Naive thymus-derived CD4-positive, alpha-beta T cell (primary cell): ENCODE results near the gene ADARB1. TPM values are rescaled to one million over a fixed set of nuclear protein-coding genes. Genes with fewer than 3 reads are reported as not detected.
A peak's percentile ranks its signal among the peaks of the same experiment; 100 is the strongest.

Experiments used
- ATAC-seq: fragments of 150-1000 bp; cut with Tn5 transposase; 2 replicates; pipeline ENCODE4 v1.10.0; 2021; ENCODE audit warnings: mild to moderate bottlenecking, moderate library complexity
- CTCF ChIA-PET: fragments of 350-600 bp; sonication (Branson Sonifier 250); formaldehyde crosslinking; loops from one replicate; lab custom pipeline; 2021; ENCODE audit warnings: antibody characterized with exemption; lab: Charles Lee
- POLR2A ChIA-PET: fragments of 350-600 bp; sonication (Branson Sonifier 250); formaldehyde crosslinking; loops from one replicate; lab custom pipeline; 2021; ENCODE audit warnings: antibody characterized with exemption, inconsistent platforms; lab: Charles Lee
- DNase-seq, 9 donors: peaks; one replicate each; pipeline versions ENCODE4 v3.0.0 to v3.0.0-alpha.2; 2020 to 2022; ENCODE audit warnings: mixed read lengths in 1 of 9
- H3K27ac ChIP-seq: one replicate; pipeline ENCODE4 v1.7.0; 2013; ENCODE audit warnings: mild to moderate bottlenecking, low read depth, low read length, moderate library complexity
- H3K27me3 ChIP-seq, 2 donors: one replicate each; pipeline ENCODE4 v1.7.0; 2013; ENCODE audit warnings: low read length in 2 of 2, mild to moderate bottlenecking in 2 of 2, moderate library complexity in 2 of 2; ENCODE audit not compliant: control insufficient read depth in 2 of 2, insufficient read depth in 2 of 2
- H3K36me3 ChIP-seq, 3 experiments: 1 replicate in 2 of 3; 2 replicates in 1 of 3; pipeline ENCODE4 v1.7.0; 2013; ENCODE audit warnings: low read length in 3 of 3, mild to moderate bottlenecking in 3 of 3, moderate library complexity in 1 of 3; ENCODE audit not compliant: insufficient read depth in 3 of 3, control insufficient read depth in 2 of 3
- H3K4me1 ChIP-seq, 2 donors: one replicate each; pipeline ENCODE4 v1.7.0; 2013; ENCODE audit warnings: low read length in 2 of 2, mild to moderate bottlenecking in 2 of 2, moderate library complexity in 1 of 2; ENCODE audit not compliant: control insufficient read depth in 2 of 2, insufficient read depth in 2 of 2
- H3K4me3 ChIP-seq: 2 replicates; pipeline ENCODE4 v1.7.0; 2013; ENCODE audit warnings: mild to moderate bottlenecking, low read length
- H3K9me3 ChIP-seq, 3 experiments: 1 replicate in 2 of 3; 2 replicates in 1 of 3; pipeline ENCODE4 v1.7.0; 2013; ENCODE audit warnings: low read length in 3 of 3; ENCODE audit not compliant: control insufficient read depth in 2 of 3
- H3K27ac Mint-ChIP-seq, 9 donors: one replicate each; pipeline ENCODE4 v1.8.0; 2020 to 2022; ENCODE audit warnings: mixed read lengths in 9 of 9, mild to moderate bottlenecking in 8 of 9, moderate library complexity in 5 of 9, inconsistent platforms in 2 of 9
- H3K27me3 Mint-ChIP-seq, 5 donors: one replicate each; pipeline ENCODE4 v1.8.0; 2021 to 2022; ENCODE audit warnings: mixed read lengths in 5 of 5, mild to moderate bottlenecking in 1 of 5
- H3K36me3 Mint-ChIP-seq, 5 donors: one replicate each; pipeline ENCODE4 v1.8.0; 2020 to 2022; ENCODE audit warnings: mixed read lengths in 5 of 5, mild to moderate bottlenecking in 3 of 5, inconsistent platforms in 1 of 5
- H3K4me1 Mint-ChIP-seq, 7 donors: one replicate each; pipeline ENCODE4 v1.8.0; 2020 to 2022; ENCODE audit warnings: mixed read lengths in 7 of 7, mild to moderate bottlenecking in 3 of 7, inconsistent platforms in 1 of 7
- H3K4me3 Mint-ChIP-seq, 10 donors: one replicate each; pipeline ENCODE4 v1.8.0; 2020 to 2022; ENCODE audit warnings: mild to moderate bottlenecking in 10 of 10, mixed read lengths in 10 of 10, moderate library complexity in 6 of 10, inconsistent platforms in 2 of 10
- H3K9me3 Mint-ChIP-seq, 11 donors: one replicate each; pipeline ENCODE4 v1.8.0; 2020 to 2022; ENCODE audit warnings: mixed read lengths in 11 of 11, mild to moderate bottlenecking in 4 of 11, inconsistent platforms in 1 of 11, moderate library complexity in 1 of 11
- intact Hi-C, 2 donors: fragments of 100-400 bp; cut with micrococcal nuclease; formaldehyde crosslinking; loops; one replicate each; pipeline ENCODE4 v1.15.1; 2023
- polyA plus RNA-seq, 2 donors: library from polyadenylated mRNA; unstranded; fragments of 300-500 nt; fragmentation: Illumina TruSeq; gene quantifications; one replicate each; pipeline ENCODE4 v1.2.3, GENCODE V29; 2021
- total RNA-seq, 6 experiments: library from RNA in 5 of 6; stranded (reverse) in 5 of 6; gene quantifications; 1 replicate in 5 of 6; 2 replicates in 1 of 6; pipeline ENCODE4 v1.2.3 and lab custom pipeline; 2021 to 2026

Gene ADARB1
- total and polyA plus RNA-seq, 7 experiments from 2014 or later, result 6.2 to 52.2 (median 38.4) TPM

DNA sequence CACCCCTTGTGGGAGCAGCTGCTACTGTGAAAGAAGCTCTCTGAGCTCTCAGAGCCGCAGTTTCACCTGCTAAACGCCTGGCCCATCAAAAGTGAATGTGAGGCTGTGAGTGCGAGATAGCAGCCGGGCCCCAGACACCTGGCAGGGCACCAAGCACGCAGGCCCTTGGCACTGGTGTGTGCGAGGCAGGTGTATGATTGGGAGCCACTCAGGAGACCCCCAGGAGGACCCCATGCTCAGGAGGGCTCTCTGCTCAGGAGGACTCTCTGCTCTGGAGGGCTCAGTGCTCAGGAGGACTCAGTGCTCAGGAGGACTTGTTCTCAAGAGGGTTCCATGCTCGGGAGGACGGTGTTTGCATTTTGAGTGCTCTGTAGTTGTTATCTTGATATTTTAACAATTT, 14.3 kb upstream of the ADARB1 start:
- no peaks in the 10 kb centered on the region for H3K4me1 ChIP-seq
- no peaks in the 10 kb centered on the region for H3K9me3 ChIP-seq
- no peaks in the 10 kb centered on the region for H3K36me3 Mint-ChIP-seq
- no peak overlapping the region for H3K27ac ChIP-seq
- H3K4me1 Mint-ChIP-seq, result peaks cover 0 to 4% (median 0%) of the 10 kb centered on the region in 7 donors
- no peaks in the 10 kb centered on the region for H3K36me3 ChIP-seq
- no peak overlapping the region for H3K4me3 Mint-ChIP-seq
- POLR2A ChIA-PET, result no interaction called here
- ATAC-seq, result no peak
- H3K9me3 Mint-ChIP-seq, result no peaks in the 10 kb centered on the region
- no peak overlapping the region for H3K27ac Mint-ChIP-seq
- CTCF ChIA-PET, result no interaction called here
- no peak for DNase-seq
- no peak overlapping the region for H3K4me3 ChIP-seq
- no peaks in the 10 kb centered on the region for H3K27me3 ChIP-seq
- intact Hi-C loops, result no loop called here
- peaks cover 8 to 28% (median 20%) of the 10 kb centered on the region in 5 donors for H3K27me3 Mint-ChIP-seq

GRCh38 chr21:45060675-45061311, 13.6 kb upstream of the ADARB1 start:
- intact Hi-C loops, result no loop called here
- no peaks in the 10 kb centered on the region for H3K4me1 ChIP-seq
- H3K27me3 ChIP-seq, result no peaks in the 10 kb centered on the region
- Mint-ChIP-seq H3K27ac (no peak overlapping the region), H3K4me3 (no peak overlapping the region), H3K27me3 (peaks cover 8 to 26% (median 20%) of the 10 kb centered on the region in 5 donors), H3K9me3 (no peaks in the 10 kb centered on the region), H3K4me1 (peaks cover 0 to 4% (median 0%) of the 10 kb centered on the region in 7 donors), H3K36me3 (no peaks in the 10 kb centered on the region)
- H3K4me3 ChIP-seq, result no peak overlapping the region
- DNase-seq (no peak), ATAC-seq (no peak)
- H3K9me3 ChIP-seq, result no peaks in the 10 kb centered on the region
- H3K27ac ChIP-seq, result no peak overlapping the region
- CTCF ChIA-PET, result interaction anchor here (1.8 kb wide), 1 partner anchor 68 kb away, joined by 5 read pairs; no protein-coding TSS in a partner anchor
- POLR2A ChIA-PET, result no interaction called here
- H3K36me3 ChIP-seq, result no peaks in the 10 kb centered on the region

- POLR2A ChIA-PET, result no interaction called here
These were observed 10.3 kb upstream of the ADARB1 start for GRCh38 chr21:45064091-45064490.

DNA sequence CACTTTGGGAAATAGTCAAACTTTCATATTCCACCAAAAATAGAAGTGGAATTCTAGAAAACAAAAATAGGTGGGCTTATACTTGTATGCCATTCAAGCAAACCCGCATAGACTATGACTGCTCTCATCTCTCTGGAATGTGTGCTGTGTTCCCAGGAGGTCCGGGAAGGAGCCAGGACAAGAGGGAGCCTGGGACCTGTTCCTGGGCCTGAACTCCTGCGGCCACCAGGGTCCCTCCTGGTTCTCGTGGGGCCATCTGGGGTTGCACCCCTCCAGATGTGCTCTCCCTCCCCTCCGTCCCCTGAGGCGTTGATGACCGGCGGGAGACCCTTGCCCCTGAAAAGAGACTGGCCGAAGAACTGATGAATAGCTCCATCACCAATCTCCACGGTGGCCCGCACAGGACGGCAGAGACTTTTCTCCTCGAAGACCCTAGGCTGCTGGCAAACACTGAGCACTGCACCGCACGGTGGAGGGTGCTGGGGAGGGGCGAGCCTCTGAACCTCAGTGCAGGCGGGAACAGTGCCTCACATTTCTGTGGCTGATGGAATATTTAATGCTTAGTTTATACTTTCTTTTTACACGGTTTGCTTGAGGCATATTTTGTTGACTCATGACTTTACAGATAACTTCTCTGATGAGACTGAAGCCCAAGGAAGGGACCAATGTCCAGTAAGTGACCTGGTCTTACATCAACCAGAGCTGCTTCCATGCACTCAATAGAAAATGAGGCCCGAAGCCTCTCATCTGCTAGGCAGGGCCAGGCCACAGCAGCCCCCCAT, 9.6 kb upstream of the ADARB1 start:
- Mint-ChIP-seq H3K36me3 (no peaks in the 10 kb centered on the region), H3K27ac (no peak overlapping the region), H3K9me3 (no peaks in the 10 kb centered on the region), H3K4me3 (no peak overlapping the region), H3K4me1 (no peaks in the 10 kb centered on the region), H3K27me3 (peaks cover 0 to 27% (median 0%) of the 10 kb centered on the region in 5 donors)
- DNase-seq (no peak), ATAC-seq (no peak)
- no peaks in the 10 kb centered on the region for H3K27me3 ChIP-seq
- H3K4me3 ChIP-seq, result no peak overlapping the region
- no peaks in the 10 kb centered on the region for H3K36me3 ChIP-seq
- H3K27ac ChIP-seq, result no peak overlapping the region
- no peaks in the 10 kb centered on the region for H3K4me1 ChIP-seq
- POLR2A ChIA-PET, result no interaction called here
- intact Hi-C loops, result loop anchor here in 1 of 2 donors (5.0 kb wide), 1 partner anchor 243 kb away; no protein-coding TSS in a partner anchor
- no peaks in the 10 kb centered on the region for H3K9me3 ChIP-seq
- CTCF ChIA-PET, result no interaction called here

More at GRCh38 chr21:45064091-45064490, 10.3 kb upstream of the ADARB1 start:
- Mint-ChIP-seq H3K9me3 (no peaks in the 10 kb centered on the region), H3K27ac (no peak overlapping the region), H3K36me3 (no peaks in the 10 kb centered on the region), H3K4me3 (no peak overlapping the region), H3K27me3 (peaks cover 0 to 27% (median 0%) of the 10 kb centered on the region in 5 donors), H3K4me1 (no peaks in the 10 kb centered on the region)
- ATAC-seq, result no peak
- H3K4me3 ChIP-seq, result no peak overlapping the region
- no peaks in the 10 kb centered on the region for H3K9me3 ChIP-seq
- DNase-seq, result no peak
- H3K27me3 ChIP-seq, result no peaks in the 10 kb centered on the region
- H3K36me3 ChIP-seq, result no peaks in the 10 kb centered on the region
- CTCF ChIA-PET, result no interaction called here
- intact Hi-C loops, result no loop called here
- no peak overlapping the region for H3K27ac ChIP-seq
- no peaks in the 10 kb centered on the region for H3K4me1 ChIP-seq

DNA sequence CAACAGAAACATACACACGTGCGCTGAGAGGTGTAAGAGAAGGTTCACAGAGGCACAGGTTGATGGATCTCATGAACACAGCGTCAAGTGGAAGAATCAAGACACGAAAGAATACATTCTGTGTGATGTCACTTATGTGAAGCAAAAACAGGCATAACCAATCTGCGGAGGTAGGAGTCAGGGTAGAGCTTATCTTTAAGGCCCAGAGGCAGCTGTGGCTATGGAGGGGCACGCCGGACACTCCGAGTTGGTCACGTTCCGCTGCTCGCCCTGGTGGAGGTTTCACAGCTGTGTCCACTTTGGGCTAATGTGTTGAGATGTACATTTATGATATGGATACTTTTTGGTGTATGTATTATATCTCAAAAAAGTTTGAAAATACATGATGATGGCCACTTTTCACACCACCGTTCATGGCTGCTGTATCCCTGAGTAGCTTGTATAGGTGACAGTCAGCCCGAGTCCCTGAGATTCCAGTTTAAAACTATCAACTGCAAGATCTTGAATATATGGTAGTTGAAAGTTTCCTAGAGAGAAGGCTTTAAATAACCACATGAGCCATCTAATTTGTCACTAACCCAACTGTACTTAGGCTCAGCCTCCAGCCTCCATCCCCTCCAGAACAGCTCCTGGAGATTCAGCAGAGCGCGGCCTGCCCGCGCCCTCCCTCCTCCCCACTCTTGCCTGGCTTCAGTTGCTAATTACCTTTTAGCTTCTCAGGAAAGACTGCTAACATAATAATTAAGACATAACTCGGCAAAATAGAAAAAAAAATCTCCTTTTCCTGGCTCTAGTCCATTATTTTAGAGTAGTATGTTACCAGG, 6.7 kb upstream of the ADARB1 start:
- H3K4me1 Mint-ChIP-seq, result no peaks in the 10 kb centered on the region

DNA sequence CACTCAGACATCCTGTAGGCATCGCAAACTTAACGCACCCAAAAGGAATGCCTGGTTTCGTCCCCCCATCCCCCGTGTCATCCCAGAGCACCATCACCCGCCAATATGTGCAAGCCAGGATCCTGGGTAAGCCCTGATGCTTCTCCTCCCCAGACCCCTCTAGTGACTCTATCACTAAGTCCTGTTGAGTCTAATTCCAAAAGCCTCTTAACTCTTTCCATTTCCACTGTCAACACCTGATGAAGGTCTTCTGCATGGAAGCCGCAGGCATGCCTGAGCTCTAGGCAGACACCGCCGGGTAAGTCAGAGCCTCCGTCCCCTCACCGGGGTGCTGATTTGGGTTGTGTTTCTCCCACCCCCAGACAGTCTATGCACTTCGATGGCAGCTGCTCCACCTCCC, 5.3 kb upstream of the ADARB1 start:
- ChIA-PET CTCF (interaction anchor here (0.7 kb wide), 1 partner anchor 33 kb away, joined by 3 read pairs; no protein-coding TSS in a partner anchor), POLR2A (interaction anchor here (2.6 kb wide), 1 partner anchor 9 kb away, joined by 7 read pairs; no protein-coding TSS in a partner anchor)
- DNase-seq (no peak), ATAC-seq (no peak)
- peaks cover 0 to 18% (median 0%) of the 10 kb centered on the region in 5 donors for H3K27me3 Mint-ChIP-seq
- no peaks in the 10 kb centered on the region for H3K36me3 Mint-ChIP-seq
- Histone ChIP-seq H3K36me3 (no peaks in the 10 kb centered on the region), H3K4me1 (no peaks in the 10 kb centered on the region), H3K4me3 (no peak overlapping the region), H3K27me3 (no peaks in the 10 kb centered on the region), H3K9me3 (no peaks in the 10 kb centered on the region), H3K27ac (no peak overlapping the region)
- H3K4me1 Mint-ChIP-seq, result peaks cover 5 to 7% (median 5%) of the 10 kb centered on the region in 7 donors
- H3K4me3 Mint-ChIP-seq, result no peak overlapping the region
- intact Hi-C loops, result loop anchor here in 1 of 2 donors (5.0 kb wide), 1 partner anchor 247 kb away; no protein-coding TSS in a partner anchor
- H3K27ac Mint-ChIP-seq, result no peak overlapping the region
- no peaks in the 10 kb centered on the region for H3K9me3 Mint-ChIP-seq

More for the DNA sequence above, 6.7 kb upstream of the ADARB1 start:
- no peak overlapping the region for H3K27ac Mint-ChIP-seq
- ChIA-PET CTCF (interaction anchor here (0.8 to 1.6 kb wide), 3 partner anchors 9 to 118 kb away, joined by 3 read pairs; no protein-coding TSS in a partner anchor), POLR2A (interaction anchor here (0.7 to 2.6 kb wide), 2 partner anchors 9 to 11 kb away, joined by 3 to 7 read pairs; no protein-coding TSS in a partner anchor)
- H3K27me3 Mint-ChIP-seq, result peaks cover 0 to 18% (median 0%) of the 10 kb centered on the region in 5 donors
- peak overlapping the region in 1 of 10 donors; percentile 34 for H3K4me3 Mint-ChIP-seq
- intact Hi-C loops, result loop anchor here in 1 of 2 donors (5.0 kb wide), 1 partner anchor 245 kb away; no protein-coding TSS in a partner anchor
- H3K36me3 Mint-ChIP-seq, result no peaks in the 10 kb centered on the region
- no peak overlapping the region for H3K4me3 ChIP-seq
- no peaks in the 10 kb centered on the region for H3K9me3 ChIP-seq
- no peak for ATAC-seq
- no peaks in the 10 kb centered on the region for H3K9me3 Mint-ChIP-seq
- H3K36me3 ChIP-seq, result no peaks in the 10 kb centered on the region
- H3K4me1 ChIP-seq, result no peaks in the 10 kb centered on the region
- DNase-seq, result no peak
- H3K27me3 ChIP-seq, result no peaks in the 10 kb centered on the region
- H3K27ac ChIP-seq, result no peak overlapping the region
